Natural killer cell treated with Interleukin-12 subunit alpha and Interleukin-12 subunit beta and Interleukin-15 and Interleukin-18, amount 100 ng/mL, for 72 hours (primary cell): ENCODE measurements around the gene MDFI. TPM values are rescaled to one million over a fixed set of nuclear protein-coding genes. Genes with fewer than 3 reads are reported as not detected.

Source experiments
- ATAC-seq, 2 donors: fragments of 150-1000 bp; cut with Tn5 transposase in 1 of 2; sonication (Bioruptor Pico), chemical (Tn5 transposase) in 1 of 2; 2 replicates each; pipeline ENCODE4 v1.10.0; 2021
- DNase-seq: peaks from one replicate; pipeline ENCODE4 v3.0.0; 2022; ENCODE audit warnings: low spot score
- H3K27ac Mint-ChIP-seq, 2 donors: 1 replicate in 1 of 2; 2 replicates in 1 of 2; pipeline ENCODE4 v1.8.0; 2022; ENCODE audit warnings: mixed read lengths in 2 of 2, mild to moderate bottlenecking in 1 of 2, moderate library complexity in 1 of 2
- H3K27me3 Mint-ChIP-seq, 2 donors: 1 replicate in 1 of 2; 2 replicates in 1 of 2; pipeline ENCODE4 v1.8.0; 2022; ENCODE audit warnings: mixed read lengths in 2 of 2
- H3K36me3 Mint-ChIP-seq: one replicate; pipeline ENCODE4 v1.8.0; 2022; ENCODE audit warnings: mixed read lengths
- H3K4me1 Mint-ChIP-seq, 2 donors: 1 replicate in 1 of 2; 2 replicates in 1 of 2; pipeline ENCODE4 v1.8.0; 2022; ENCODE audit warnings: low read depth in 2 of 2, mixed read lengths in 2 of 2, mild to moderate bottlenecking in 1 of 2
- H3K4me3 Mint-ChIP-seq: one replicate; pipeline ENCODE4 v1.8.0; 2022; ENCODE audit warnings: mixed read lengths
- H3K9me3 Mint-ChIP-seq: 2 replicates; pipeline ENCODE4 v1.8.0; 2022; ENCODE audit warnings: mixed read lengths
- total RNA-seq, 2 donors: library from RNA; stranded (reverse); gene quantifications; one replicate each; pipeline ENCODE4 v1.2.3, GENCODE V29; 2022

MDFI gene
- total RNA-seq, 2 donors from 2014 or later = not detected

- Mint-ChIP-seq H3K9me3 (no peaks in the 10 kb centered on the region), H3K27me3 (peaks cover 28 to 49% of the 10 kb centered on the region in 2 donors), H3K36me3 (no peaks in the 10 kb centered on the region), H3K4me3 (no peak overlapping the region), H3K4me1 (no peaks in the 10 kb centered on the region), H3K27ac (no peak overlapping the region)
- DNase-seq = no peak
- ATAC-seq = no peak
These were observed 5.6 kb downstream of the MDFI start for GRCh38 chr6:41643899-41644269.

GRCh38 chr6:41644297-41644879 lies 6.1 kb downstream of the MDFI start:
- Mint-ChIP-seq H3K27ac (no peak overlapping the region), H3K36me3 (no peaks in the 10 kb centered on the region), H3K9me3 (no peaks in the 10 kb centered on the region), H3K27me3 (peaks cover 25 to 44% of the 10 kb centered on the region in 2 donors), H3K4me1 (no peaks in the 10 kb centered on the region), H3K4me3 (no peak overlapping the region)
- no peak for ATAC-seq
- DNase-seq = no peak

GRCh38 chr6:41645007-41645618 lies 6.8 kb downstream of the MDFI start:
- H3K4me3 Mint-ChIP-seq = no peak overlapping the region
- ATAC-seq = no peak
- H3K27me3 Mint-ChIP-seq = peaks cover 18 to 37% of the 10 kb centered on the region in 2 donors
- H3K27ac Mint-ChIP-seq = no peak overlapping the region
- H3K9me3 Mint-ChIP-seq = no peaks in the 10 kb centered on the region
- H3K36me3 Mint-ChIP-seq = no peaks in the 10 kb centered on the region
- H3K4me1 Mint-ChIP-seq = no peaks in the 10 kb centered on the region
- no peak for DNase-seq

GRCh38 chr6:41646026-41646795 lies 7.9 kb downstream of the MDFI start:
- no peak overlapping the region for H3K27ac Mint-ChIP-seq
- H3K9me3 Mint-ChIP-seq = no peaks in the 10 kb centered on the region
- ATAC-seq (no peak), DNase-seq (no peak)
- H3K4me3 Mint-ChIP-seq = no peak overlapping the region
- peaks cover 12 to 31% of the 10 kb centered on the region in 2 donors for H3K27me3 Mint-ChIP-seq
- H3K36me3 Mint-ChIP-seq = no peaks in the 10 kb centered on the region
- H3K4me1 Mint-ChIP-seq = no peaks in the 10 kb centered on the region

GRCh38 chr6:41647061-41647511 lies 8.8 kb downstream of the MDFI start:
- Mint-ChIP-seq H3K27me3 (peaks cover 9 to 31% of the 10 kb centered on the region in 2 donors), H3K9me3 (no peaks in the 10 kb centered on the region), H3K36me3 (no peaks in the 10 kb centered on the region), H3K4me3 (no peak overlapping the region), H3K27ac (no peak overlapping the region), H3K4me1 (no peaks in the 10 kb centered on the region)
- ATAC-seq = no peak
- DNase-seq = no peak

GRCh38 chr6:41648070-41648585 lies 9.9 kb downstream of the MDFI start:
- DNase-seq (no peak), ATAC-seq (no peak)
- no peak overlapping the region for H3K27ac Mint-ChIP-seq
- H3K4me3 Mint-ChIP-seq = no peak overlapping the region
- H3K4me1 Mint-ChIP-seq = no peaks in the 10 kb centered on the region
- H3K27me3 Mint-ChIP-seq = peaks cover 5 to 24% of the 10 kb centered on the region in 2 donors
- no peaks in the 10 kb centered on the region for H3K9me3 Mint-ChIP-seq
- no peaks in the 10 kb centered on the region for H3K36me3 Mint-ChIP-seq

- DNase-seq = no peak
- no peaks in the 10 kb centered on the region for H3K9me3 Mint-ChIP-seq
- no peak overlapping the region for H3K4me3 Mint-ChIP-seq
- no peak overlapping the region for H3K27ac Mint-ChIP-seq
- H3K27me3 Mint-ChIP-seq = peaks cover 5 to 21% of the 10 kb centered on the region in 2 donors
- H3K4me1 Mint-ChIP-seq = no peaks in the 10 kb centered on the region
- H3K36me3 Mint-ChIP-seq = no peaks in the 10 kb centered on the region
- ATAC-seq = no peak
These were observed 10.7 kb downstream of the MDFI start for GRCh38 chr6:41648921-41649320.

GRCh38 chr6:41649596-41649995 lies 11.3 kb downstream of the MDFI start:
- Mint-ChIP-seq H3K4me3 (no peak overlapping the region), H3K4me1 (no peaks in the 10 kb centered on the region), H3K36me3 (no peaks in the 10 kb centered on the region), H3K27me3 (peaks cover 5 to 20% of the 10 kb centered on the region in 2 donors), H3K9me3 (no peaks in the 10 kb centered on the region), H3K27ac (no peak overlapping the region)
- DNase-seq (no peak), ATAC-seq (no peak)

- no peaks in the 10 kb centered on the region for H3K36me3 Mint-ChIP-seq
- DNase-seq (no peak), ATAC-seq (no peak)
- H3K4me1 Mint-ChIP-seq = no peaks in the 10 kb centered on the region
- peaks cover 8 to 15% of the 10 kb centered on the region in 2 donors for H3K27me3 Mint-ChIP-seq
- H3K9me3 Mint-ChIP-seq = no peaks in the 10 kb centered on the region
- H3K27ac Mint-ChIP-seq = no peak overlapping the region
- no peak overlapping the region for H3K4me3 Mint-ChIP-seq
These were observed 11.9 kb downstream of the MDFI start for GRCh38 chr6:41650120-41650519.

GRCh38 chr6:41651246-41651961 lies 13.1 kb downstream of the MDFI start:
- Mint-ChIP-seq H3K9me3 (no peaks in the 10 kb centered on the region), H3K36me3 (no peaks in the 10 kb centered on the region), H3K27me3 (peaks cover 8 to 14% of the 10 kb centered on the region in 2 donors), H3K4me1 (no peaks in the 10 kb centered on the region), H3K27ac (no peak overlapping the region), H3K4me3 (no peak overlapping the region)
- DNase-seq (peak; percentile 42), ATAC-seq (no peak)

- ATAC-seq = no peak
- Mint-ChIP-seq H3K36me3 (no peaks in the 10 kb centered on the region), H3K27me3 (peaks cover 8 to 16% of the 10 kb centered on the region in 2 donors), H3K4me3 (no peak overlapping the region), H3K9me3 (no peaks in the 10 kb centered on the region), H3K27ac (no peak overlapping the region), H3K4me1 (no peaks in the 10 kb centered on the region)
- peak; percentile 31 for DNase-seq
These were observed 13.8 kb downstream of the MDFI start for GRCh38 chr6:41651962-41652657.

GRCh38 chr6:41652866-41653652 lies 14.8 kb downstream of the MDFI start:
- peaks cover 15 to 22% of the 10 kb centered on the region in 2 donors for H3K27me3 Mint-ChIP-seq
- no peak overlapping the region for H3K27ac Mint-ChIP-seq
- DNase-seq = peak; percentile 47
- ATAC-seq = no peak
- H3K4me3 Mint-ChIP-seq = no peak overlapping the region
- H3K36me3 Mint-ChIP-seq = no peaks in the 10 kb centered on the region
- H3K4me1 Mint-ChIP-seq = no peaks in the 10 kb centered on the region
- no peaks in the 10 kb centered on the region for H3K9me3 Mint-ChIP-seq
